ENCODE data around the gene PKP4. TPM values are rescaled to one million over a fixed set of nuclear protein-coding genes. Genes with fewer than 3 reads are reported as not detected.

PKP4 gene
- total and polyA plus RNA-seq, 9 of the 15 experiments (the other 6 are each of a cell fraction or from before 2014, with no cell fraction given), result 24.6 to 99.1 (median 74.0) TPM

- TF ChIP-seq, protein P1, sequence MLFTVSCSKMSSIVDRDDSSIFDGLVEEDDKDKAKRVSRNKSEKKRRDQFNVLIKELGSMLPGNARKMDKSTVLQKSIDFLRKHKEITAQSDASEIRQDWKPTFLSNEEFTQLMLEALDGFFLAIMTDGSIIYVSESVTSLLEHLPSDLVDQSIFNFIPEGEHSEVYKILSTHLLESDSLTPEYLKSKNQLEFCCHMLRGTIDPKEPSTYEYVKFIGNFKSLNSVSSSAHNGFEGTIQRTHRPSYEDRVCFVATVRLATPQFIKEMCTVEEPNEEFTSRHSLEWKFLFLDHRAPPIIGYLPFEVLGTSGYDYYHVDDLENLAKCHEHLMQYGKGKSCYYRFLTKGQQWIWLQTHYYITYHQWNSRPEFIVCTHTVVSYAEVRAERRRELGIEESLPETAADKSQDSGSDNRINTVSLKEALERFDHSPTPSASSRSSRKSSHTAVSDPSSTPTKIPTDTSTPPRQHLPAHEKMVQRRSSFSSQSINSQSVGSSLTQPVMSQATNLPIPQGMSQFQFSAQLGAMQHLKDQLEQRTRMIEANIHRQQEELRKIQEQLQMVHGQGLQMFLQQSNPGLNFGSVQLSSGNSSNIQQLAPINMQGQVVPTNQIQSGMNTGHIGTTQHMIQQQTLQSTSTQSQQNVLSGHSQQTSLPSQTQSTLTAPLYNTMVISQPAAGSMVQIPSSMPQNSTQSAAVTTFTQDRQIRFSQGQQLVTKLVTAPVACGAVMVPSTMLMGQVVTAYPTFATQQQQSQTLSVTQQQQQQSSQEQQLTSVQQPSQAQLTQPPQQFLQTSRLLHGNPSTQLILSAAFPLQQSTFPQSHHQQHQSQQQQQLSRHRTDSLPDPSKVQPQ (CRISPR knock-in tag; IDR thresholded peaks at IDR 0.05; ENCODE audit: borderline replicate concordance), result no peak
- no peak for TF ChIP-seq IFI16 (CRISPR knock-in tag; IDR thresholded peaks at IDR 0.05)
- no peak for TF ChIP-seq HMGN3 (IDR thresholded peaks at IDR 0.05; ENCODE audit: borderline replicate concordance, extremely low read depth, insufficient read length, low read depth, low read length)
- TF ChIP-seq RAD21 (CRISPR knock-in tag; conservative IDR thresholded peaks at IDR 0.05 in 1 of 2, IDR thresholded peaks at IDR 0.05 in 1 of 2), result no peak
These were observed 210.8 kb downstream of the PKP4 start (continued) for GRCh38 chr2:158667586-158667985.

GRCh38 chr2:158668001-158668765, 211.4 kb downstream of the PKP4 start:
- H3K4me1 ChIP-seq (replicated peaks in 1 of 2; ENCODE audit: control insufficient read depth in 2 of 2, insufficient read depth in 2 of 2, low read length in 2 of 2), result no peaks in the 10 kb centered on the region
- H3K27ac ChIP-seq (ENCODE audit: extremely low read depth, low read depth, low read length), result no peak overlapping the region
- DNase-seq (ENCODE audit: extremely low read depth in 1 of 4, low spot score in 3 of 4) (no peak), ATAC-seq (no peak), FAIRE-seq (no peak)
- CTCF ChIA-PET (ENCODE audit: low intra/inter-chr PET ratio), result no interaction called here
- no peak overlapping the region for H3K9ac ChIP-seq (ENCODE audit: insufficient read depth in 1 of 2, low read depth in 2 of 2, low read length in 2 of 2)
- BruUV-seq (replicated peaks), result no TSS peak
- H4K20me1 ChIP-seq (replicated peaks; ENCODE audit: control insufficient read depth, insufficient read depth, low read length), result no peaks in the 10 kb centered on the region; the same call in 1 of the 2 replicates
- POLR2A ChIA-PET, result no interaction called here
- no peaks in the 10 kb centered on the region for H3K9me3 ChIP-seq (replicated peaks; ENCODE audit: control insufficient read depth, insufficient read depth, low read depth, low read length)
- no peak overlapping the region for H3K4me2 ChIP-seq (ENCODE audit: insufficient read depth, low read length)
- no peak overlapping the region for H2AFZ ChIP-seq (ENCODE audit: low read depth, low read length)
- H3K9me1 ChIP-seq (ENCODE audit: control insufficient read depth, insufficient read depth, low read length), result peaks cover 4% of the 10 kb centered on the region
- H3K27me3 ChIP-seq (ENCODE audit: control insufficient read depth in 2 of 2, insufficient read depth in 2 of 2, low read length in 2 of 2), result no peaks in the 10 kb centered on the region
- WGBS (ENCODE audit: insufficient coverage, low coverage, missing lambda C conversion rate), result 93% methylated on average over 5 of the region's 5 CpGs
- no peak overlapping the region for H3K4me3 ChIP-seq
- in situ Hi-C loops (cut with MboI) (no loop called here), intact Hi-C loops (cut with micrococcal nuclease) (no loop called here)
- H3K79me2 ChIP-seq (ENCODE audit: control insufficient read depth, insufficient read depth, low read length), result no peaks in the 10 kb centered on the region
- peaks cover 94% of the 10 kb centered on the region for H3K36me3 ChIP-seq (ENCODE audit: control insufficient read depth, insufficient read depth, low read length)
- TF ChIP-seq ZNF197 (CRISPR knock-in tag; IDR thresholded peaks at IDR 0.05; ENCODE audit: low read depth), result no peak
- no peak for TF ChIP-seq ZBTB1 (CRISPR knock-in tag; IDR thresholded peaks at IDR 0.05; ENCODE audit: borderline replicate concordance, low read depth)
- no peak for TF ChIP-seq FOXK2 (conservative IDR thresholded peaks at IDR 0.05 in 1 of 2, IDR thresholded peaks at IDR 0.05 in 1 of 2; ENCODE audit: low read depth in 2 of 2)
- peak; percentile 10 for TF ChIP-seq MEIS2 (IDR thresholded peaks at IDR 0.05; ENCODE audit: partially characterized antibody)
- TF ChIP-seq, protein P2, sequence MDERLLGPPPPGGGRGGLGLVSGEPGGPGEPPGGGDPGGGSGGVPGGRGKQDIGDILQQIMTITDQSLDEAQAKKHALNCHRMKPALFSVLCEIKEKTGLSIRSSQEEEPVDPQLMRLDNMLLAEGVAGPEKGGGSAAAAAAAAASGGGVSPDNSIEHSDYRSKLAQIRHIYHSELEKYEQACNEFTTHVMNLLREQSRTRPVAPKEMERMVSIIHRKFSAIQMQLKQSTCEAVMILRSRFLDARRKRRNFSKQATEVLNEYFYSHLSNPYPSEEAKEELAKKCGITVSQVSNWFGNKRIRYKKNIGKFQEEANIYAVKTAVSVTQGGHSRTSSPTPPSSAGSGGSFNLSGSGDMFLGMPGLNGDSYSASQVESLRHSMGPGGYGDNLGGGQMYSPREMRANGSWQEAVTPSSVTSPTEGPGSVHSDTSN (CRISPR knock-in tag; IDR thresholded peaks at IDR 0.05; ENCODE audit: low read depth), result no peak
- TF ChIP-seq, protein P2 (tag; conservative IDR thresholded peaks at IDR 0.05; ENCODE audit: low read depth), result peak; percentile 79
- TF ChIP-seq, protein P3, sequence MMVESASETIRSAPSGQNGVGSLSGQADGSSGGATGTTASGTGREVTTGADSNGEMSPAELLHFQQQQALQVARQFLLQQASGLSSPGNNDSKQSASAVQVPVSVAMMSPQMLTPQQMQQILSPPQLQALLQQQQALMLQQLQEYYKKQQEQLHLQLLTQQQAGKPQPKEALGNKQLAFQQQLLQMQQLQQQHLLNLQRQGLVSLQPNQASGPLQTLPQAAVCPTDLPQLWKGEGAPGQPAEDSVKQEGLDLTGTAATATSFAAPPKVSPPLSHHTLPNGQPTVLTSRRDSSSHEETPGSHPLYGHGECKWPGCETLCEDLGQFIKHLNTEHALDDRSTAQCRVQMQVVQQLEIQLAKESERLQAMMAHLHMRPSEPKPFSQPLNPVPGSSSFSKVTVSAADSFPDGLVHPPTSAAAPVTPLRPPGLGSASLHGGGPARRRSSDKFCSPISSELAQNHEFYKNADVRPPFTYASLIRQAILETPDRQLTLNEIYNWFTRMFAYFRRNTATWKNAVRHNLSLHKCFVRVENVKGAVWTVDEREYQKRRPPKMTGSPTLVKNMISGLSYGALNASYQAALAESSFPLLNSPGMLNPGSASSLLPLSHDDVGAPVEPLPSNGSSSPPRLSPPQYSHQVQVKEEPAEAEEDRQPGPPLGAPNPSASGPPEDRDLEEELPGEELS (CRISPR knock-in tag; IDR thresholded peaks at IDR 0.05; ENCODE audit: borderline replicate concordance), result no peak
